Retinal pigment epithelial cell (primary cell): ENCODE data around the gene TCHH.

Source experiments
- DNase-seq: peaks from one replicate; pipeline ENCODE4 v3.0.0-alpha.2; 2010; ENCODE audit warnings: low read depth
- H3K4me3 ChIP-seq: 2 replicates; pipeline ENCODE4 v1.5.1; 2011; ENCODE audit warnings: mild to moderate bottlenecking, low read length, control low read depth, moderate library complexity
- TF ChIP-seq, protein P1 (sequence below): conservative IDR thresholded peaks from 2 replicates; pipeline ENCODE4 v1.5.1; 2011; ENCODE audit warnings: low read depth, low read length, control low read depth, inconsistent platforms

The TCHH gene

DNA sequence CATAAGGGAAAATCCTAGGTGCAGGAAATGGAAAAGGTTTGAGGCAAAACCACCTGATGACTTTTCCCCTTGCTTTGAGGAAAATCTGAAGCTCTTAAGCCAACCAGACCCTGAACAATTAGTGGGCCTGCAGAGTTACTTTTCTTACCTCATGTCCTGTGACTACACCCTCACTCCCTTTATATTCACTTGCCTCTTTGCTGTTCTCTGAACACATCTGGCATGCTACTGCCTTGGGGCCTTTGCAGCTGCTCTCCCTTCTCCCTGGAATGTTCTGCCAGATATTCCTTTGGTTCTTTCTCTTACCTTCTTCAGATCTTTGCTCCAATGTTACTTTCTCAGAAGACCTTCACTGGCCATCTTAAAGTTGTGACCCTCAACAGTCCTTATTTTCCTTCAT is 22.0 kb upstream of the TCHH start:
- DNase-seq = no peak
- TF ChIP-seq, protein P1, sequence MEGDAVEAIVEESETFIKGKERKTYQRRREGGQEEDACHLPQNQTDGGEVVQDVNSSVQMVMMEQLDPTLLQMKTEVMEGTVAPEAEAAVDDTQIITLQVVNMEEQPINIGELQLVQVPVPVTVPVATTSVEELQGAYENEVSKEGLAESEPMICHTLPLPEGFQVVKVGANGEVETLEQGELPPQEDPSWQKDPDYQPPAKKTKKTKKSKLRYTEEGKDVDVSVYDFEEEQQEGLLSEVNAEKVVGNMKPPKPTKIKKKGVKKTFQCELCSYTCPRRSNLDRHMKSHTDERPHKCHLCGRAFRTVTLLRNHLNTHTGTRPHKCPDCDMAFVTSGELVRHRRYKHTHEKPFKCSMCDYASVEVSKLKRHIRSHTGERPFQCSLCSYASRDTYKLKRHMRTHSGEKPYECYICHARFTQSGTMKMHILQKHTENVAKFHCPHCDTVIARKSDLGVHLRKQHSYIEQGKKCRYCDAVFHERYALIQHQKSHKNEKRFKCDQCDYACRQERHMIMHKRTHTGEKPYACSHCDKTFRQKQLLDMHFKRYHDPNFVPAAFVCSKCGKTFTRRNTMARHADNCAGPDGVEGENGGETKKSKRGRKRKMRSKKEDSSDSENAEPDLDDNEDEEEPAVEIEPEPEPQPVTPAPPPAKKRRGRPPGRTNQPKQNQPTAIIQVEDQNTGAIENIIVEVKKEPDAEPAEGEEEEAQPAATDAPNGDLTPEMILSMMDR = no peak

GRCh38 chr1:152130186-152130585 is 14.9 kb upstream of the TCHH start:
- no peak for DNase-seq
- TF ChIP-seq, protein P1 = no peak
- no peak overlapping the region for H3K4me3 ChIP-seq

More for the DNA sequence above, 22.0 kb upstream of the TCHH start:
- no peak overlapping the region for H3K4me3 ChIP-seq

- no peak for DNase-seq
- TF ChIP-seq, protein P1 = no peak
- H3K4me3 ChIP-seq = no peak overlapping the region
Observed at GRCh38 chr1:152127673-152128072, 12.4 kb upstream of the TCHH start.

GRCh38 chr1:152125834-152126443 is 10.7 kb upstream of the TCHH start:
- H3K4me3 ChIP-seq = no peak overlapping the region
- TF ChIP-seq, protein P1 = no peak
- no peak for DNase-seq

GRCh38 chr1:152118915-152119314 is 3.7 kb upstream of the TCHH start:
- DNase-seq = no peak
- TF ChIP-seq, protein P1 = no peak
- no peak overlapping the region for H3K4me3 ChIP-seq

- no peak overlapping the region for H3K4me3 ChIP-seq
- DNase-seq = no peak
- TF ChIP-seq, protein P1 = no peak
Observed at GRCh38 chr1:152112885-152113432, 2.3 kb downstream of the TCHH start.
